ENCODE measurements around the gene NPIPB2. TPM values are rescaled to one million over a fixed set of nuclear protein-coding genes. Genes with fewer than 3 reads are reported as not detected.

NPIPB2 gene
- total and polyA plus RNA-seq, 2 donors (not counting 1 experiment from before 2014, with no cell fraction given) = 1.2 to 3.3 TPM

DNA sequence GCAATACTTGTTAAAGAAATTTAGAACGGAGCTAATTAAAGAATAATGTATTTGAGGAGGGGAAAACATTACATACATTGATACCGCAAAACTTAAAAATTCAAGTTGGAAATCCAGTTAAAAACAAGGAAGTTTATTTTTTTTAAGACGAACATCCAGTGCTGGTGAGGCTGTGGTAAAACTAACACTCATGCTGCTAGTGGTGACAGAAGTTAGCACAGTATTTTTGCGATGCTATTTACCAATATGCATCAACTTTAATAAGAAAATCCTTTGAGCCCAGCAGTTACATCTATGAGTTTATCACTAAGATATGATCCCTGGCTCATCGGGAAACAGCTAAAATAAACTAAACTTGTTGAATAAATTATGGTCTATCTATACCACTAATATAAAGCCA lies 57.8 kb downstream of the NPIPB2 start:
- Histone ChIP-seq H3K36me3 (ENCODE audit: control insufficient read depth, insufficient read depth, low read length) (peaks cover 10% of the 10 kb centered on the region), H2AFZ (ENCODE audit: low read length) (no peak overlapping the region), H3K9ac (ENCODE audit: insufficient read depth, low read length) (no peak overlapping the region), H3K4me1 (ENCODE audit: control insufficient read depth, extremely low read depth, insufficient read depth, low read length) (no peaks in the 10 kb centered on the region), H3K4me3 (replicated peaks in 1 of 4; ENCODE audit: control extremely low read depth in 1 of 4, insufficient read depth in 1 of 4, low read depth in 3 of 4, low read length in 4 of 4) (no peak overlapping the region), H3K9me3 (ENCODE audit: control insufficient read depth, insufficient read depth, low read depth, low read length) (no peaks in the 10 kb centered on the region), H3K4me2 (ENCODE audit: extremely low read depth, insufficient read depth, low read length) (no peak overlapping the region), H3K27me3 (ENCODE audit: control insufficient read depth, insufficient read depth, low read length) (no peaks in the 10 kb centered on the region), H4K20me1 (ENCODE audit: control insufficient read depth, extremely low read depth, insufficient read depth, low read length) (no peaks in the 10 kb centered on the region), H3K27ac (ENCODE audit: insufficient read depth, low read length) (no peak overlapping the region), H3K79me2 (ENCODE audit: control insufficient read depth, insufficient read depth, low read length) (no peaks in the 10 kb centered on the region)
- DNase-seq (ENCODE audit: low read depth in 2 of 2) = no peak
- no peak for TF ChIP-seq EZH2 (IDR thresholded peaks at IDR 0.05; ENCODE audit: low read length, missing control alignments)
- TF ChIP-seq, protein P1, sequence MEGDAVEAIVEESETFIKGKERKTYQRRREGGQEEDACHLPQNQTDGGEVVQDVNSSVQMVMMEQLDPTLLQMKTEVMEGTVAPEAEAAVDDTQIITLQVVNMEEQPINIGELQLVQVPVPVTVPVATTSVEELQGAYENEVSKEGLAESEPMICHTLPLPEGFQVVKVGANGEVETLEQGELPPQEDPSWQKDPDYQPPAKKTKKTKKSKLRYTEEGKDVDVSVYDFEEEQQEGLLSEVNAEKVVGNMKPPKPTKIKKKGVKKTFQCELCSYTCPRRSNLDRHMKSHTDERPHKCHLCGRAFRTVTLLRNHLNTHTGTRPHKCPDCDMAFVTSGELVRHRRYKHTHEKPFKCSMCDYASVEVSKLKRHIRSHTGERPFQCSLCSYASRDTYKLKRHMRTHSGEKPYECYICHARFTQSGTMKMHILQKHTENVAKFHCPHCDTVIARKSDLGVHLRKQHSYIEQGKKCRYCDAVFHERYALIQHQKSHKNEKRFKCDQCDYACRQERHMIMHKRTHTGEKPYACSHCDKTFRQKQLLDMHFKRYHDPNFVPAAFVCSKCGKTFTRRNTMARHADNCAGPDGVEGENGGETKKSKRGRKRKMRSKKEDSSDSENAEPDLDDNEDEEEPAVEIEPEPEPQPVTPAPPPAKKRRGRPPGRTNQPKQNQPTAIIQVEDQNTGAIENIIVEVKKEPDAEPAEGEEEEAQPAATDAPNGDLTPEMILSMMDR (conservative IDR thresholded peaks at IDR 0.05 in 1 of 2, IDR thresholded peaks at IDR 0.05 in 1 of 2; ENCODE audit: low read depth in 1 of 2, low read length in 2 of 2) = no peak

DNA sequence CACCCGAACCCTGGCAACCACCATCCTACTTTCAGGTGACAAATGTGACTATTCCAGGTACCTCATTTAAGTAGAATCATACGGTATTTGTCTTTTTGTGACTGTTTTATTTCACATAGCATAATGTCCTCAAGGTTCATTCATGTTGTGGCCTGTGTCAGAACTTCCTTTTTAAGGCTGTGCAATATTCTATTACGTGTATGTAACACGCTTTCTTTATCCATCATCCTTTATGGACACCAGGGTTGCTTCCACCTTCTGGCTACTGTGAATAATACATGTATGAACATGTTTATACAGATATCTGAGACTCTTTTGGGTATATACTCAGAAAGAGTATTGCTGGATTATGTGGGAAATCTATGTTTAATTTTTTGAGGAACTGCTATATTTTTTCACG lies 61.8 kb downstream of the NPIPB2 start:
- Histone ChIP-seq H3K79me2 (ENCODE audit: control insufficient read depth, insufficient read depth, low read length) (peaks cover 2% of the 10 kb centered on the region), H3K9me3 (ENCODE audit: control insufficient read depth, insufficient read depth, low read depth, low read length) (no peaks in the 10 kb centered on the region), H3K9ac (ENCODE audit: insufficient read depth, low read length) (no peak overlapping the region), H3K27ac (ENCODE audit: insufficient read depth, low read length) (no peak overlapping the region), H3K4me2 (ENCODE audit: extremely low read depth, insufficient read depth, low read length) (no peak overlapping the region), H3K36me3 (ENCODE audit: control insufficient read depth, insufficient read depth, low read length) (peaks cover 7% of the 10 kb centered on the region), H3K4me3 (replicated peaks in 1 of 4; ENCODE audit: control extremely low read depth in 1 of 4, insufficient read depth in 1 of 4, low read depth in 3 of 4, low read length in 4 of 4) (no peak overlapping the region), H2AFZ (ENCODE audit: low read length) (no peak overlapping the region), H3K4me1 (ENCODE audit: control insufficient read depth, extremely low read depth, insufficient read depth, low read length) (no peaks in the 10 kb centered on the region), H4K20me1 (ENCODE audit: control insufficient read depth, extremely low read depth, insufficient read depth, low read length) (no peaks in the 10 kb centered on the region), H3K27me3 (ENCODE audit: control insufficient read depth, insufficient read depth, low read length) (no peaks in the 10 kb centered on the region)
- DNase-seq (ENCODE audit: low read depth in 2 of 2) = no peak
- TF ChIP-seq, protein P1 (conservative IDR thresholded peaks at IDR 0.05 in 1 of 2, IDR thresholded peaks at IDR 0.05 in 1 of 2; ENCODE audit: low read depth in 1 of 2, low read length in 2 of 2) = no peak
- TF ChIP-seq EZH2 (IDR thresholded peaks at IDR 0.05; ENCODE audit: low read length, missing control alignments) = no peak

DNA sequence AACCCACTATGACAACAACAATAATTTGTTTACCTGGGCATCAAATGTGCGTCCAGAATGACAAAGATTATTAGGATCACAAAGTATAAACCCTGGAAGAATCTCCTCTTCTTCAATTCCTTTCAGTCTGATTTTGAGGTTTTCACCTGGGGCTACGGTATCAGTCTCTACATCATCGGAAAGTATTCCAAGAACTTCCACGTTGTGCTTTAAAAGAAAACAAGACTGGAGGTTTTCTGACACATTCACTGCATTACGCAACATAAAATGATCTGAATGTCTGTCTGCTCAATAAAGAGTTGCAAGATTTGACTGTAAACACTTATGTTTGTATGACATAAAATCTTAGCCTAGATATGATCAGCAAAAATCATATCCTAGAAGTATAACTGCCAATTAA lies 64.5 kb downstream of the NPIPB2 start:
- Histone ChIP-seq H2AFZ (ENCODE audit: low read length) (no peak overlapping the region), H3K9me3 (ENCODE audit: control insufficient read depth, insufficient read depth, low read depth, low read length) (no peaks in the 10 kb centered on the region), H3K4me2 (ENCODE audit: extremely low read depth, insufficient read depth, low read length) (no peak overlapping the region), H3K4me3 (replicated peaks in 1 of 4; ENCODE audit: control extremely low read depth in 1 of 4, insufficient read depth in 1 of 4, low read depth in 3 of 4, low read length in 4 of 4) (no peak overlapping the region), H3K27me3 (ENCODE audit: control insufficient read depth, insufficient read depth, low read length) (no peaks in the 10 kb centered on the region), H4K20me1 (ENCODE audit: control insufficient read depth, extremely low read depth, insufficient read depth, low read length) (no peaks in the 10 kb centered on the region), H3K9ac (ENCODE audit: insufficient read depth, low read length) (no peak overlapping the region), H3K4me1 (ENCODE audit: control insufficient read depth, extremely low read depth, insufficient read depth, low read length) (no peaks in the 10 kb centered on the region), H3K36me3 (ENCODE audit: control insufficient read depth, insufficient read depth, low read length) (peaks cover 7% of the 10 kb centered on the region), H3K27ac (ENCODE audit: insufficient read depth, low read length) (no peak overlapping the region), H3K79me2 (ENCODE audit: control insufficient read depth, insufficient read depth, low read length) (peaks cover 2% of the 10 kb centered on the region)
- TF ChIP-seq EZH2 (IDR thresholded peaks at IDR 0.05; ENCODE audit: low read length, missing control alignments) = no peak
- TF ChIP-seq, protein P1 (conservative IDR thresholded peaks at IDR 0.05 in 1 of 2, IDR thresholded peaks at IDR 0.05 in 1 of 2; ENCODE audit: low read depth in 1 of 2, low read length in 2 of 2) = no peak
- peak; percentile 15 to 34 for DNase-seq (ENCODE audit: low read depth in 2 of 2)

Other genes starting within 250 kb of the NPIPB2 start
- 16.9 and 26.8 TPM in 2 replicates for gene TXNDC11, start 199.2 kb downstream of the NPIPB2 start, total RNA-seq
- 43.8 and 46.2 TPM in 2 replicates for gene TXNDC11, start 199.2 kb downstream of the NPIPB2 start, polyA plus RNA-seq
- 37.5 and 52.8 TPM in 2 replicates for gene ZC3H7A, start 144.8 kb downstream of the NPIPB2 start, total RNA-seq
- 48.9 and 60.4 TPM in 2 replicates for gene ZC3H7A, start 144.8 kb downstream of the NPIPB2 start, polyA plus RNA-seq
- 40.5 and 56.2 TPM in 2 replicates for gene RSL1D1, start 90.5 kb downstream of the NPIPB2 start, total RNA-seq
- gene RSL1D1, start 90.5 kb downstream of the NPIPB2 start, polyA plus RNA-seq = 153 and 158 TPM in 2 replicates
- 56.5 and 57.3 TPM in 2 replicates for gene GSPT1, start 26.1 kb downstream of the NPIPB2 start, total RNA-seq
- gene GSPT1, start 26.1 kb downstream of the NPIPB2 start, polyA plus RNA-seq = 116 and 139 TPM in 2 replicates
- not detected in 2 replicates for gene TNFRSF17, start 23.2 kb upstream of the NPIPB2 start, total RNA-seq
- gene TNFRSF17, start 23.2 kb upstream of the NPIPB2 start, polyA plus RNA-seq = not detected in 2 replicates
- 10.0 and 18.2 TPM in 2 replicates for gene SNX29, start 34.7 kb upstream of the NPIPB2 start, total RNA-seq
- 11.6 and 11.7 TPM in 2 replicates for gene SNX29, start 34.7 kb upstream of the NPIPB2 start, polyA plus RNA-seq

Measured in fibroblast of lung (primary cell).